Nephron progenitor cell (in vitro differentiated cells): ENCODE results near the gene ABCA5.

Source experiments
- DNase-seq: peaks from one replicate; pipeline ENCODE4 v3.0.0; 2021
- H3K27ac Mint-ChIP-seq: 2 replicates; pipeline ENCODE4 v1.8.0; 2021; ENCODE audit warnings: mild to moderate bottlenecking, moderate library complexity, mixed read lengths
- H3K27me3 Mint-ChIP-seq: 2 replicates; pipeline ENCODE4 v1.8.0; 2021; ENCODE audit warnings: mild to moderate bottlenecking, low read depth, mixed read lengths; ENCODE audit not compliant: poor library complexity
- H3K36me3 Mint-ChIP-seq: 2 replicates; pipeline ENCODE4 v1.8.0; 2021; ENCODE audit warnings: low read depth, mixed read lengths
- H3K4me1 Mint-ChIP-seq: 2 replicates; pipeline ENCODE4 v1.8.0; 2021; ENCODE audit warnings: mixed read lengths
- H3K4me3 Mint-ChIP-seq: 2 replicates; pipeline ENCODE4 v1.8.0; 2021; ENCODE audit warnings: mild to moderate bottlenecking, moderate library complexity, mixed read lengths
- H3K9me3 Mint-ChIP-seq: 2 replicates; pipeline ENCODE4 v1.8.0; 2021; ENCODE audit warnings: mild to moderate bottlenecking, moderate library complexity, mixed read lengths
- TF ChIP-seq, protein P1 (sequence below): fragments of 200-600 bp; sonication (generic); IDR thresholded peaks from 2 replicates; pipeline ENCODE4 v1.5.0; 2021; ENCODE audit warnings: antibody characterized with exemption

ABCA5 gene

DNA sequence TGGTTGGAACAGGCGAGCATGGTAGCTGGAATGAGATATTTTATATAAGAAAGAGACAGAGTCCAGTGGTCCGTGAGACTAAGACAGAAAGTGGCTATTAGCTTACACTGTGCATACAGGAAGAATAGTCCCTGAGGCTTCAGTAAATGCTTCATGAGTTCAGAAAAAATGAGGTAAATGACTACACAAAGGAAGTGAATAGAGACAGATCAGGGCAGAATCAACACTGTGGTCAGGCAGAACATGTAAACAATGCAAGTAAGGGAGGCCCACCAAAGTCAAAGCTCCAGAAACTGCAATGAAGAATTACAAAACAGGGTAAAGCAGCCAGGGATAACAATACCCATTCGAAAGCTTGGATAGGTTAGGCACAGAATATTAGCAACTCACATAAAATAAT is 103.1 kb downstream of the ABCA5 start:
- Mint-ChIP-seq H3K4me1 (peaks cover 16% of the 10 kb centered on the region), H3K36me3 (no peaks in the 10 kb centered on the region), H3K9me3 (no peaks in the 10 kb centered on the region), H3K27me3 (peaks cover 2% of the 10 kb centered on the region), H3K4me3 (no peak overlapping the region), H3K27ac (peak overlapping the region; percentile 10)
- DNase-seq = no peak
- TF ChIP-seq, protein P1, sequence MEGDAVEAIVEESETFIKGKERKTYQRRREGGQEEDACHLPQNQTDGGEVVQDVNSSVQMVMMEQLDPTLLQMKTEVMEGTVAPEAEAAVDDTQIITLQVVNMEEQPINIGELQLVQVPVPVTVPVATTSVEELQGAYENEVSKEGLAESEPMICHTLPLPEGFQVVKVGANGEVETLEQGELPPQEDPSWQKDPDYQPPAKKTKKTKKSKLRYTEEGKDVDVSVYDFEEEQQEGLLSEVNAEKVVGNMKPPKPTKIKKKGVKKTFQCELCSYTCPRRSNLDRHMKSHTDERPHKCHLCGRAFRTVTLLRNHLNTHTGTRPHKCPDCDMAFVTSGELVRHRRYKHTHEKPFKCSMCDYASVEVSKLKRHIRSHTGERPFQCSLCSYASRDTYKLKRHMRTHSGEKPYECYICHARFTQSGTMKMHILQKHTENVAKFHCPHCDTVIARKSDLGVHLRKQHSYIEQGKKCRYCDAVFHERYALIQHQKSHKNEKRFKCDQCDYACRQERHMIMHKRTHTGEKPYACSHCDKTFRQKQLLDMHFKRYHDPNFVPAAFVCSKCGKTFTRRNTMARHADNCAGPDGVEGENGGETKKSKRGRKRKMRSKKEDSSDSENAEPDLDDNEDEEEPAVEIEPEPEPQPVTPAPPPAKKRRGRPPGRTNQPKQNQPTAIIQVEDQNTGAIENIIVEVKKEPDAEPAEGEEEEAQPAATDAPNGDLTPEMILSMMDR = no peak

DNA sequence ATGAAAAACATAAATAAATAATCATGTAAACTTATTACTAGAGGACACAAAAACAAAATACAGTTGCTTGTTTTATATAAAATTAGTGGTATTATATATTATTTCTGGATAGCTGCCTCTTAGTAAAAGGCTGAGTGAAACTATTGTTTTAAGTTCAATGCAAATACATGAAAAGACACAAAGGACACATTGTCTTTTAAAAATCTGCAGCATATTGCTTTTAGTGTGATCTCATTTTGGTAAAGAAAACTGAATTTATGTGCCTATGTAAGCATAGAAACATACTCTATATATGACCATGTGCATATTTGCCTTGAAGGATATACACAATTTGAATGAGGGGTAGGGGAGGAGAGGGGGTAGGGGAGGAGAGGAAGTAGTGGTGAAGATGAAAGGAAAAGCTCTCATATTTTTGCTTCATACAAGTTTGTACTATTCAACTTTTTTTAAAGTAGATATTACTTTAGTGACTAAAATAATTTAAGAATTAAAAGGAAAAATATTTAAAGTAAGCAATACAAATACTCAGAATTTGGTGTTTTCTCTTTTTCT is 104.2 kb downstream of the ABCA5 start:
- H3K36me3 Mint-ChIP-seq = no peaks in the 10 kb centered on the region
- H3K9me3 Mint-ChIP-seq = no peaks in the 10 kb centered on the region
- H3K27ac Mint-ChIP-seq = no peak overlapping the region
- peaks cover 2% of the 10 kb centered on the region for H3K27me3 Mint-ChIP-seq
- H3K4me1 Mint-ChIP-seq = peaks cover 16% of the 10 kb centered on the region
- TF ChIP-seq, protein P1 = no peak
- no peak overlapping the region for H3K4me3 Mint-ChIP-seq
- DNase-seq = no peak

DNA sequence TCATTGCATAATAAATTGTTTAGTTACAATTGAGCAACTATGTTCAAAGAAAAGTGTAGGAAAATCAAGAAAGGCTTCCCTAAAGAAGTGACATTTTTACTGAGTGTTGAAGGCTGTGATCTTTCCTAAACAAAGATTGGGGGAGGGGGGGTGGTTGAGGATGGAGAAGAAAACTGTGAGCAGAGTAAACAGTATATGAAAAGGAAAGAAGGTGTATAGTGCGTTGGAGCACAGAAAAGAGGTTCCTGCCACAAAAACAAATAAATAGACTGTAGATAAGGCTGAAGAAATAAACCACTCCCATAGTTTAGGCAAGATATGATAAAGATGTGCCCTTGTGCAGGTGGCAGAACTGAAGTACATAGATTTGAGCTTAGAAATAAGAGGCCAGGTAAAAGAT is 106.8 kb downstream of the ABCA5 start:
- H3K36me3 Mint-ChIP-seq = no peaks in the 10 kb centered on the region
- H3K4me3 Mint-ChIP-seq = no peak overlapping the region
- H3K27ac Mint-ChIP-seq = no peak overlapping the region
- no peak for DNase-seq
- H3K9me3 Mint-ChIP-seq = no peaks in the 10 kb centered on the region
- TF ChIP-seq, protein P1 = no peak
- H3K4me1 Mint-ChIP-seq = peaks cover 16% of the 10 kb centered on the region
- H3K27me3 Mint-ChIP-seq = no peaks in the 10 kb centered on the region

DNA sequence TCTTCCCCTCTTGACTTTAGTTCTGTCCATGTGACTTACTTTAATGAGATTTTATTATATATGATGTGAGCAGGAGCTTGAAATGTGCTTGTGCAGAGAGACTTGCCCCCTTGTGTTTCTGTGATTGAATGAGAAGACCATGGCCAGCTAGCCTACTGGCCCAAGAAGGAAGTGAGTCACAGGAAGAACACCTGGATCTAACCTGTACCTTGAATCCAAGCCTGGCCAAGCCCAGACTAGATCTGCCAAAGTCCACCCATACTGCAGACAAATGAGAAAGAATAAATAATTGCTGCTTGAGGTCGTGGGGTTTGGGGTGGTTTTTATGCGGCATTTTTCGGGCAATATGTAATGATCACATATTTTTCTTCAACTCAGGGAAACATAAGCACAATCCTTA is 107.9 kb downstream of the ABCA5 start:
- Mint-ChIP-seq H3K9me3 (peaks cover under 1% of the 10 kb centered on the region), H3K27ac (no peak overlapping the region)

DNA sequence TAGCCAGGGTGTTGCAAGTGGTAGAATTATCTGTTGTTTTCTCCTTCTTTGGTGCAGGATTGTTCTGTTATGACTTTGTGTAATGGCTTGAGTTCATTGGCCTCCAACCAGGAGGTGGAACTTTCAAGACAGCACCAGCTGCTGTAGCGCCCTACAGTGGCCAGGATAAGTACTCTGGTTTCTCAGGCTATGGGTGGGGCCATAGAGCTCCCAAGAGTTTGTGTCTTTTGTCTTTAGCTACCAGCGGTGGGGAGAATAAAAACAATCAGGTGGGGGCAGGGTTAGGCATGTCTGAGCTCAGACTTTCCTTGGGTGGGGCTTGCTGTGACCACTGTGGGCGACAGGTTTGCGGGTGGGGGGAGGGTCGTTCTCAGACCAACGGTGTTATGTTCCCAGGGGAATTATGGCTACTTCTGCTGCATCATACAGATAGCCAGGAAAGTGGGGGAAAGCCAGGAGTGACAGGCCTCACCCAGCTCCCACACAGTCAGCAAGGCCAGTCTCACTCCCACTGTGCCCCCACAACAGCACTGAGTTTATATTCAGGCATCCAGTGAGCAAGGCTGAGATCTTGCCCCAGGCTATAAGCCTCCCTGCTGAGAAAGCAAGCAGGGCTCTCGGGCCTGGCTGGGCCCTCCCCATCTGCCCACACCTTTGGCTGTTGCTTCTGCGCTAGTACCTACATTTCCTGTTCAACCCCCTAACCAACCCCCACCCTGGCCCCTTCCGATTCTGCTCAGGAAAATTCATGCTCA is 113.7 kb downstream of the ABCA5 start:
- Mint-ChIP-seq H3K36me3 (no peaks in the 10 kb centered on the region), H3K27me3 (peaks cover 3% of the 10 kb centered on the region), H3K4me1 (no peaks in the 10 kb centered on the region), H3K4me3 (no peak overlapping the region), H3K27ac (no peak overlapping the region), H3K9me3 (peaks cover 16% of the 10 kb centered on the region)
- no peak for DNase-seq
- TF ChIP-seq, protein P1 = no peak

More for the DNA sequence above, 107.9 kb downstream of the ABCA5 start:
- H3K4me3 Mint-ChIP-seq = no peak overlapping the region
- peaks cover 13% of the 10 kb centered on the region for H3K4me1 Mint-ChIP-seq
- no peaks in the 10 kb centered on the region for H3K36me3 Mint-ChIP-seq
- no peak for DNase-seq
- no peaks in the 10 kb centered on the region for H3K27me3 Mint-ChIP-seq
- TF ChIP-seq, protein P1 = no peak

DNA sequence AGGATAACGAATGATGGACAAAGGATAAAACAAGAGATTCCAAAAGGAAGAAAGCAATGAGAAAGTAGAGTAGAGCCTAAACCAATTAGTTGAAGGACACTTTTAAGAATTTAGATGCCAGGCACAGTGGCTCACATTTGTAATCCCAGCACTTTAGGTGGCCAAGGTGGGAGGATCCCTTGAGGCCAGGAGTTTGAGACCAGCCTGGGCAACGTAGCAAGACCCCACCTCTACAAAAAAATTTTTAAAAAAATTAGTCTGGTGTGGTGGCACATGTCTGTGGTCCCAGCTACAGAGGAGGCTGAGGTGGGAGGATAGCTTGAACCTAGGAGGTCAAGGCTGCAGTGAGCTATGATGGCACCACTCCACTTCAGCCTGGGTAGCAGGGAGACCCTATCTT is 118.3 kb downstream of the ABCA5 start:
- Mint-ChIP-seq H3K27ac (no peak overlapping the region), H3K4me3 (no peak overlapping the region)
- TF ChIP-seq, protein P1 = no peak

More for the DNA sequence above, 118.3 kb downstream of the ABCA5 start:
- no peak for DNase-seq
- Mint-ChIP-seq H3K27me3 (peaks cover 12% of the 10 kb centered on the region), H3K36me3 (no peaks in the 10 kb centered on the region), H3K9me3 (peaks cover 12% of the 10 kb centered on the region), H3K4me1 (no peaks in the 10 kb centered on the region)
